ENCODE data around the gene SMIM13.

SMIM13 gene

DNA sequence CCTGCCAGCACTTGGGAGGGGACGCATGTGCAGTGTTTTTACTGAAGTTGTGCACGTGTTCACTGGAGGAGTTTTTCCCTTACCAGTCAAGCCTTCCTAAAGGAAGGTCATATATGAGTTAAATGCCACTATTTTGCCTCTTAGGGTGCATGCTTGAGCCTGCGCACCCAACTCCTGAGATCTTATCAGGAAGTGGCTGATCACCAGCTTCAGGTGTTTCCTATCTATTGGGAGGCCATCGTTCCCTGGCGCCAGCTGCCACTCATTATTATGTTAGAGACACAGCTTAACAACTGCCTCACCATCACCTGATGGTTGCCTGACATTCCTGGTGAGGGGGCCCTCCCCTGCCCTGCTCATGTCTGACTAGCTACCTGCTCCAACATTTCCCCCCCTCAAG, 9.4 kb downstream of the SMIM13 start:
- H3K4me2 ChIP-seq (ENCODE audit: low read depth, low read length, poor library complexity, severe bottlenecking): no peak overlapping the region
- no peak overlapping the region for H3K4me3 ChIP-seq (ENCODE audit: insufficient read depth, low read length, poor library complexity, severe bottlenecking)
- no peaks in the 10 kb centered on the region for H3K9me3 ChIP-seq (ENCODE audit: insufficient read depth, low read length)
- no peaks in the 10 kb centered on the region for H3K27me3 ChIP-seq (ENCODE audit: low read length)
- peaks cover 13% of the 10 kb centered on the region for H4K20me1 ChIP-seq (ENCODE audit: low read depth, low read length)
- TF ChIP-seq, protein P1, sequence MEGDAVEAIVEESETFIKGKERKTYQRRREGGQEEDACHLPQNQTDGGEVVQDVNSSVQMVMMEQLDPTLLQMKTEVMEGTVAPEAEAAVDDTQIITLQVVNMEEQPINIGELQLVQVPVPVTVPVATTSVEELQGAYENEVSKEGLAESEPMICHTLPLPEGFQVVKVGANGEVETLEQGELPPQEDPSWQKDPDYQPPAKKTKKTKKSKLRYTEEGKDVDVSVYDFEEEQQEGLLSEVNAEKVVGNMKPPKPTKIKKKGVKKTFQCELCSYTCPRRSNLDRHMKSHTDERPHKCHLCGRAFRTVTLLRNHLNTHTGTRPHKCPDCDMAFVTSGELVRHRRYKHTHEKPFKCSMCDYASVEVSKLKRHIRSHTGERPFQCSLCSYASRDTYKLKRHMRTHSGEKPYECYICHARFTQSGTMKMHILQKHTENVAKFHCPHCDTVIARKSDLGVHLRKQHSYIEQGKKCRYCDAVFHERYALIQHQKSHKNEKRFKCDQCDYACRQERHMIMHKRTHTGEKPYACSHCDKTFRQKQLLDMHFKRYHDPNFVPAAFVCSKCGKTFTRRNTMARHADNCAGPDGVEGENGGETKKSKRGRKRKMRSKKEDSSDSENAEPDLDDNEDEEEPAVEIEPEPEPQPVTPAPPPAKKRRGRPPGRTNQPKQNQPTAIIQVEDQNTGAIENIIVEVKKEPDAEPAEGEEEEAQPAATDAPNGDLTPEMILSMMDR (IDR thresholded peaks at IDR 0.05; ENCODE audit: insufficient read depth, low read length, poor library complexity, severe bottlenecking): no peak
- TF ChIP-seq EZH2phosphoT487 (conservative IDR thresholded peaks at IDR 0.05; ENCODE audit: low read length): no peak
- peaks cover 100% of the 10 kb centered on the region for H3K79me2 ChIP-seq (ENCODE audit: insufficient read depth, low read length)
- H3F3A ChIP-seq (ENCODE audit: insufficient read depth): 0 out of 2 replicates have a peak, but pooled peaks cover under 1% of the 10 kb centered on the region
- H3K36me3 ChIP-seq (ENCODE audit: low read length): peaks cover 9% of the 10 kb centered on the region; the same call in 1 of the 2 replicates
- H3K9me2 ChIP-seq (replicated peaks; ENCODE audit: insufficient read depth, low read length): no peaks in the 10 kb centered on the region
- H3K27ac ChIP-seq (ENCODE audit: low read depth, low read length): no peak overlapping the region
- no peak overlapping the region for H2AFZ ChIP-seq (ENCODE audit: low read depth, low read length, severe bottlenecking)
- no peak overlapping the region for H3K9ac ChIP-seq (ENCODE audit: low read length)

DNA sequence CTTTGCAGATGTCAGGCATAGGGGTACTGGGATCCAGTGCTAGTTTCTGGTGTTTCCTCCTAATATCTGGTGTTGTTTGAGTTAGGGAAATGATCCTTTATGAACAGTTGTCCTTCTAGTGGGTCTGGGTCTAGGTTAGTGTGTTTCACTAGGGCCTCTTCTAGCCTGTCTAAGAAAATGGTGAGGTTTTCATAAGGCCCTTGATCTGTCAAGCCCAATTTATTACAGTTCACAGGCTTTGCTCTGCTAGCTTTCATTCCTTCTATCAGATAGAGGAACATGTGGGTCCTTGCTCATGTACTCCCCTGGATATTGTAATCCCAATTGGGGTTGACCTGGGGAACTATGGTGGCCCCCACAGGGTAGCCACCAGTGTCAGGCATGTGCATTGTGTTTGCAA, 15.1 kb downstream of the SMIM13 start:
- peaks cover 99% of the 10 kb centered on the region for H3K79me2 ChIP-seq (ENCODE audit: insufficient read depth, low read length)
- H3K27ac ChIP-seq (ENCODE audit: low read depth, low read length): no peak overlapping the region
- no peaks in the 10 kb centered on the region for H3F3A ChIP-seq (ENCODE audit: insufficient read depth)
- H2AFZ ChIP-seq (ENCODE audit: low read depth, low read length, severe bottlenecking): no peak overlapping the region
- TF ChIP-seq EZH2phosphoT487 (conservative IDR thresholded peaks at IDR 0.05; ENCODE audit: low read length): no peak
- TF ChIP-seq, protein P1 (IDR thresholded peaks at IDR 0.05; ENCODE audit: insufficient read depth, low read length, poor library complexity, severe bottlenecking): no peak
- H3K27me3 ChIP-seq (ENCODE audit: low read length): no peaks in the 10 kb centered on the region
- H3K9ac ChIP-seq (ENCODE audit: low read length): no peak overlapping the region
- no peaks in the 10 kb centered on the region for H3K36me3 ChIP-seq (ENCODE audit: low read length)
- H3K9me3 ChIP-seq (ENCODE audit: insufficient read depth, low read length): no peaks in the 10 kb centered on the region
- H3K4me3 ChIP-seq (ENCODE audit: insufficient read depth, low read length, poor library complexity, severe bottlenecking): no peak overlapping the region
- H3K4me2 ChIP-seq (ENCODE audit: low read depth, low read length, poor library complexity, severe bottlenecking): no peak overlapping the region
- no peaks in the 10 kb centered on the region for H3K9me2 ChIP-seq (replicated peaks; ENCODE audit: insufficient read depth, low read length)
- peaks cover 17% of the 10 kb centered on the region; the same call in 1 of the 2 replicates for H4K20me1 ChIP-seq (ENCODE audit: low read depth, low read length)

DNA sequence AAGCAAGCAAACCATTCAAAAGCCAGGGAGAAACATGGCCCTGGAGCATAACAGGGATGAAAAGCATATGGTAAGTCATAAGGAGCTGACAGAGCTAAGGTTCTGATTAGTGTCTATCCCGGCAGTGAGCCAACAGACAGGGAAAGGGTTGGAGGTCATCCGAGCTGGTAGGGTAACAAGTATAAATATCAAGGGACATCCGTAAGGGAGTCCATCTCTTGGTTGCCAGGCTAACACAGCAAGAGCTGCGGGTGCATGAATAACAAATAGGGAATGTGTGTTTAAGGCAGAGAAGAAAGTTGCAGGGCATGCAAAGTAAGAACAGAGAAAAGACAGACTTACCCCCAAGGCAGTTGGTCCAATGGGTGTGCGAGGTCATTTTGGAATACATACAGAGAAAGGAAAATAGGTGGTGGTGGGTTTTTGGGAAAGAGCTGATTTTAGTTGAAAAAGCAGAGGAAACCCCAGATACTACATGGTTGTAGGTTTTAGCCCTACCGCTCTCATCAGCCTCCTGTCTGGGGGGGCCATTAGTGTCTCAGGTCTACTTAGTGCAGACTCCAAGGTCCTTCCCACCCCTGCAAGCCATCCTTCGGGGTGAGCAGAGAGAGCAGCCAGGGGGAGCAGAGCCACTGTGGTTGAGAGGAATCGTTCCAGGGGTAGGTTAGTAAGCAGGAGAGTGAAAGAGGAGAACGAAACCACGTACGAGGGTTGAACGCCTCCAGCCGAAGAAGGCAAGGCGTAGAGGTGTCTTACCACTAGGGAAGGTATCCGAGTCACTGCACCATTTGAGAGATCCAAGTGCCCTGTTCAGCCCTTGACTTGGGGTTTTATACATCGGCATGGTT, 17.5 kb downstream of the SMIM13 start, which contains the start of gene ERVFRD-1:
ERVFRD-1 (minus strand) TSS at position 805 of the 848 bp plus-strand sequence. CDS start 6,415 bp downstream, outside the sequence.
- Histone ChIP-seq H3K27ac (ENCODE audit: low read depth, low read length) (no peak within 1 kb of the TSS), H3K4me2 (ENCODE audit: low read depth, low read length, poor library complexity, severe bottlenecking) (no peak within 1 kb of the TSS), H2AFZ (ENCODE audit: low read depth, low read length, severe bottlenecking) (no peak within 1 kb of the TSS), H4K20me1 (ENCODE audit: low read depth, low read length) (peaks cover 17% of the 10 kb centered on the region; the same call in 1 of the 2 replicates), H3K27me3 (ENCODE audit: low read length) (no peaks in the 10 kb centered on the region), H3K9me3 (ENCODE audit: insufficient read depth, low read length) (no peaks in the 10 kb centered on the region), H3K4me3 (ENCODE audit: insufficient read depth, low read length, poor library complexity, severe bottlenecking) (no peak within 1 kb of the TSS), H3F3A (ENCODE audit: insufficient read depth) (no peaks in the 10 kb centered on the region), H3K9ac (ENCODE audit: low read length) (no peak within 1 kb of the TSS), H3K36me3 (ENCODE audit: low read length) (no peaks in the 10 kb centered on the region), H3K79me2 (ENCODE audit: insufficient read depth, low read length) (peaks cover 98% of the 10 kb centered on the region), H3K9me2 (replicated peaks; ENCODE audit: insufficient read depth, low read length) (no peaks in the 10 kb centered on the region)
- TF ChIP-seq, protein P1 (IDR thresholded peaks at IDR 0.05; ENCODE audit: insufficient read depth, low read length, poor library complexity, severe bottlenecking): no peak
- TF ChIP-seq EZH2phosphoT487 (conservative IDR thresholded peaks at IDR 0.05; ENCODE audit: low read length): no peak

All from SU-DHL-6 (cell line).